GM04503 (cell line): ENCODE data around the gene CLCA2.
A peak's percentile ranks its signal among the peaks of the same experiment; 100 is the strongest.

Experiments
- DNase-seq: peaks from one replicate; pipeline ENCODE4 v3.0.0-alpha.2; 2012; ENCODE audit warnings: low read depth

CLCA2 gene, protein sequence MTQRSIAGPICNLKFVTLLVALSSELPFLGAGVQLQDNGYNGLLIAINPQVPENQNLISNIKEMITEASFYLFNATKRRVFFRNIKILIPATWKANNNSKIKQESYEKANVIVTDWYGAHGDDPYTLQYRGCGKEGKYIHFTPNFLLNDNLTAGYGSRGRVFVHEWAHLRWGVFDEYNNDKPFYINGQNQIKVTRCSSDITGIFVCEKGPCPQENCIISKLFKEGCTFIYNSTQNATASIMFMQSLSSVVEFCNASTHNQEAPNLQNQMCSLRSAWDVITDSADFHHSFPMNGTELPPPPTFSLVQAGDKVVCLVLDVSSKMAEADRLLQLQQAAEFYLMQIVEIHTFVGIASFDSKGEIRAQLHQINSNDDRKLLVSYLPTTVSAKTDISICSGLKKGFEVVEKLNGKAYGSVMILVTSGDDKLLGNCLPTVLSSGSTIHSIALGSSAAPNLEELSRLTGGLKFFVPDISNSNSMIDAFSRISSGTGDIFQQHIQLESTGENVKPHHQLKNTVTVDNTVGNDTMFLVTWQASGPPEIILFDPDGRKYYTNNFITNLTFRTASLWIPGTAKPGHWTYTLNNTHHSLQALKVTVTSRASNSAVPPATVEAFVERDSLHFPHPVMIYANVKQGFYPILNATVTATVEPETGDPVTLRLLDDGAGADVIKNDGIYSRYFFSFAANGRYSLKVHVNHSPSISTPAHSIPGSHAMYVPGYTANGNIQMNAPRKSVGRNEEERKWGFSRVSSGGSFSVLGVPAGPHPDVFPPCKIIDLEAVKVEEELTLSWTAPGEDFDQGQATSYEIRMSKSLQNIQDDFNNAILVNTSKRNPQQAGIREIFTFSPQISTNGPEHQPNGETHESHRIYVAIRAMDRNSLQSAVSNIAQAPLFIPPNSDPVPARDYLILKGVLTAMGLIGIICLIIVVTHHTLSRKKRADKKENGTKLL

GRCh38 chr1:86423873-86424272, at the start of gene CLCA2:
TSS of gene CLCA2 (plus strand) at chr1:86424171. CDS start at chr1:86424248, 77 bp downstream.
- no peak for DNase-seq

GRCh38 chr1:86375688-86376087, 48.3 kb upstream of the CLCA2 start:
- no peak for DNase-seq

DNA sequence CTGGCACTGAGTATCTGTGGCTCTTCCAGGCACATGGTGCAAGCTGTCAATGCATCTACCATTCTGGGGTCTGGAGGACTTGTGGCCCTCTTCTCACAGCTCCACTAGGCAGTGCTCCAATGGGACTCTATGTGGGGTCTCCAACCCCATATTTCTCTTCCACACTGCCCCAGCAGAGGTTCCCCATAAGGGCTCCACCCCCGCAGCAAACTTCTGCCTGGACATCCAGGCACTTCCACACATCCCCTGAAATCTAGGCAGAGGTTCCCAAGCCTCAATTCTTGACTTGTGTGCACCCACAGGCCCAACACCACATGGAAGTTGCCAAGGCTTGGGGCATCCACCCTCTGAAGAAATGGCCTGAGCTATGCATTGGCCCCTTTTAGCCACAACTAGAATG, 46.6 kb upstream of the CLCA2 start:
- no peak for DNase-seq

DNA sequence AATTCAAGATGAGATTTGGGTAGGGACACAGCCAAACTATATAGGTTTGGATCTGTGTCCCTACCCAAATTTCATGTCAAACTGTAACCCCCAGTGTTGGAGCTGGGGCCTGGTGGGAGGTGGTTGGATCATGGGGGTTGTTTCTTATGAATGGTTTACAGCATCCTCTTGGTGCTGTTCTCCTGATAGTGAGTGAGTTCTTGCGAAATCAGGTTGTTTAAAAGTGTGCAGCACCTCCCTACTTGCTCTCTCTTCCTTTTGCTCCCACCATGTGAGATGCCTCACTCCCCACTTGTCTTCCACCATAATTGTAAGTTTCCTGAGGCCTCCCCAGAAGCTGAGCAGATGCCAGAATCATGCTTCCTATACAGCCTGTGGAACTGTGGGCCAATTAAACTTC, 45.2 kb upstream of the CLCA2 start:
- no peak for DNase-seq

DNA sequence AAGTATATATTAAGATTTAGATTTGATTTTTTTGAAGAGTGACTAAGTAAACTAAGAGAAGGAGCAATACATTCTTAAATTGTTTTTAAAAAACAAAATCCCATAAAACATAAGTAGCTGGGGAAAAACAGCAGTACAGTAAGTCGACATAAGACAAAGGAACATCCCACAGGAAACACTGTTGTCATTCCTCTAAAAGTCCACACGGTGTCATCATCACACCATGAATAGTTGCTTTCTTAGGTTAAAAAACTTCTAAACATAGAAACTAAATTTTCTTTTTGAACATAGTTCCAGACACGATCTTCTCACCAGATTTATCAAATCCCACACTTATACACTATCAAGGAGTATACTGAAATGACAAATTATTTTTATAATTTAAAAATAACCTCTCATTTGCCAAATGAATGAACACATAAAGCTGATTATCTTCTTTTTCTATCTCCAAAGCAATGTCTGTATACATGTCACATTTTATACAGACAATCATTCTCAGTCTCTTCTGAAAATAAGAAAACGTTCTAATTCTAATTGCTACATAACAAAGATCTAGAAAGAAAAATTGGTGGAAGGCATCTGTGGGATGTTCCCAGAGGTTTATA, 43.6 kb upstream of the CLCA2 start:
- DNase-seq = no peak

DNA sequence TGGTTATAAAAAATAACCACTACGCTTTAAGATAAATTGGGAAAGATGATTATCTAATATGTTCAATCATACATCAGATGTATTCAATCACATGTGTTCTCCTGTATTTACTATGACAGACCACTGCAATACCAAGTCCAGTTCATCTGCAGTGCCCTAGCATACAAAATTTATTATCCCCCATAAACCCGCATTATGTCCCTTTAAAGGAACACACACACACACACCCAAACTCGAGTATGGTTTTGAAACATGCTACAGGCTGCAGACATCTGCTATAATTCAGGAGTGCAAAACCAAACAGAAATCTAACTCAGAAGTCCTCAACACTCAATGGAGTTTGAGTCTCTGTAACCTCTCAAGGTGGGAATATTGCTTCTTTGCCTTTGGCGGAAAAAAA, 42.7 kb upstream of the CLCA2 start:
- DNase-seq = no peak

- no peak for DNase-seq
Observed at GRCh38 chr1:86382878-86383277, 41.1 kb upstream of the CLCA2 start.

- DNase-seq = no peak
Observed at GRCh38 chr1:86387916-86388627, 35.9 kb upstream of the CLCA2 start.

- no peak for DNase-seq
Observed at GRCh38 chr1:86388777-86389176, 35.2 kb upstream of the CLCA2 start.

DNA sequence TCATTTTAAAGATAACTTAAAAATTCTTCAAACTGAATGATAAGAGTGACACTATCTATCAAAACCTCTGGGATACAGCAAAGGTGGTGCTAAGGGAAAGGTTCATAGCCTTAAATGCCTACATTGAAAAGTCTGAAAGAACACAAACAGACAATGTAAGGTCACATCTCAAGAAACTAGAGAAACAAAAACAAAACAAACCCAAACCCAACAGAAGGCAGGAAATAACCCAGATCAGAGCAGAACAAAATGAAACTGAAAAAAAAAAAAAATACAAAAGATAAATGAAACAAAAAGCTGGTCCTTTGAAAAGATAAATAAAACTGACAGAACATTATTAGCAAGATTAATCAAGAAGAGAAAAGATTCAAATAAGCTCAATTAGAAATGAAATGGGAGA, 34.7 kb upstream of the CLCA2 start:
- DNase-seq = no peak

DNA sequence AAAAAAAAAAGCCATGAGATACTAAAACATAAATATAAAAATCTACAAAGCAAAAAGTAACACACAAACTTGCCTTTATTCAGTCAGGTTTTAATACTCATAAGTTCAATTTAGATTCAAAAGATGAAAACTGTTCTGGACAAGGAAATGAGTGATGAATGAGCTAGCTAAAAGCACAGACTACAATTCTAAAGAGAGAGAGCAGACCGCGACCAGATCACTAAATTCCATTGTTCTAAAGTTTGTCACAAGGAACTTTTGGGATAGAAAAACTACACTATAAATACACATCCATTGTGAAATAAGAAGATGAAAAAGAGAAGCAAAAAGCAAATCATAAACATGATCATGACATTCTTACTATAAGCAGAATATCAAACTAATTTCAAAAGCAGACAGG, 29.6 kb upstream of the CLCA2 start:
- DNase-seq = no peak

DNA sequence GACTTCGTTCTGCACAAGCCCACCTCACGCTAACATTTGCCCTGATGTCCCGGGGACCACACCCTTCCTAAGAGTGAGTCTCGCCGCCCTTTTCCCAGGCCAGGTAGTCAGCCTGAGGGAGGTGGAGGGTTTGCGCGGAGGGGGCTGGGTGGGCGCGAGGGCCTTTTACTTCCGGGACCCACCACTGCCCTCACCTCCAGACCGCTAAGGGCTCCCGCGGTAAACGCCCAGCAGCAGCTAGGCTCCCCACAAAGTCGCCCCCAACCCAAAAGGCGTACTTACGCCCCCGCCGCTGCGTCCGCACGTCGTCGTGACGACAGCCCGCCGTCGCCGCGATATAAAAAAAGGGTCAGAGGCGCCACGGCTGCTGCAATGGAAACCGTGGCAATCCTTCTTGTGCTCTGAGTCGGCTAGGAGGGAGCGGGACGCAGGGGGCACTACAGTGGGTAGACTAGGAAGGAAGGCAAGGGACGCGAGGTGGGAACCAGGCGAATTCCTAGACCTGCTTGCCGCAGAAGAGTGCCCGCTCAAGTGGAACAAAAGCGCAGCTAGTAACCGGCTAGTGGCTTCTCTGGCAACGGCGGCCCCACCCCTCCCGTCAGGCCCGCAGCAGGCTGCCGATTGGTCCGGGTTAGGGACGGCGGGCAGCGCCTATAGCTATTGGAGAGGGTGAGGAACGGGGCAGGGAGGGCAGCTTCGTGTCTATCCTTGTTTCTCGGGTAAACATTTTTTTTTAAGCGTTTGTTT, 28.0 kb upstream of the CLCA2 start, which contains the start of gene ODF2L:
ODF2L (minus strand) TSS at position 573 of the 747 bp plus-strand sequence. CDS start 9,296 bp downstream, outside the sequence.
- peak; percentile 50 for DNase-seq

DNA sequence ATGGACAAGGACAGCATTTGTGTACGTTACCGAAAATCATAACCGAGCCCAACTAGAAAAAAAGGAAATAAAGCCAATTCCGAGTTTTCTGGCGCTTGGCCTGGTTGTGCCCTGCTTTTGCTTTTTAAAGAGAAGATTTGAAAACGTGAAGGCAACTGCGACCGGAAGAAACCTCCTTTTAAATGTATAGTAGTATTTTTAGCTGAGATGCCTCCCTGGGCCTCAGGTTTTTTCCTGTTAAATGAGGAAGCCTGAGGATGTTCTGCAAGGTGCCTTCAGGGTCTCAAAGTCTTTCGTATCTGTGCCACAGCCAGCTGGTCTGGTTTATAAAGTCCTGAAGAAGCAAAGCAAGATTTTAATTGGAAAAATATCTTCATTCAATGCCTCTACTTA, 27.5 kb upstream of the CLCA2 start:
- no peak for DNase-seq

DNA sequence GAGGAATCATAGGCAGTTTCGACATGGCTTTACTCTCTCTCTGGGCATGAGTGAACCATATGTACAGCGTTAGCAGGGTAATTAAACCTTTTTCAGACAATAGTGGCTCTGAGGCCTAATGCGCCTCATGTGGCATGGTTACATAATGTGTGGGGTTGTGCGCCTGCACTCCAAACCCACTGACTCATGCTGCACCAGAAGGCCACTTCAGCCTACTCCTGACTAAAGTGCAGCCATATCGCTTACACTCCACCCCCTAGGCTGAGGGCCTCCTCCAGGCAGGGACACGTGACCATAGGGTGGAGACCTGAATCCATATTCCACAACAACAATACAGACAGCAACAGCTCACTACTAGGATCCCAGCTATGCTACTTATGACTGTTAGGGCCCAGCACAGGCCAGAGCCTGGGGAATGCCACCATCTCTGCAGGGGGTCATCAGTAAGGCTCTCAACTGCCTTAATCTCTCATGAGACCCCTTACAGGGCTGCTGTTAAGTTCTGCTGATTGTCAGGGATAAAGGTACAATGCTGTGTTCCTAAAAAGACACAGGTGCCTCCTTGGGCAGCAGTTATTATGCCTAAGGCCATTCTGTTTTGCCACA, 14.5 kb upstream of the CLCA2 start:
- DNase-seq = no peak

- DNase-seq = no peak
Observed at GRCh38 chr1:86410879-86411278, 13.1 kb upstream of the CLCA2 start.

DNA sequence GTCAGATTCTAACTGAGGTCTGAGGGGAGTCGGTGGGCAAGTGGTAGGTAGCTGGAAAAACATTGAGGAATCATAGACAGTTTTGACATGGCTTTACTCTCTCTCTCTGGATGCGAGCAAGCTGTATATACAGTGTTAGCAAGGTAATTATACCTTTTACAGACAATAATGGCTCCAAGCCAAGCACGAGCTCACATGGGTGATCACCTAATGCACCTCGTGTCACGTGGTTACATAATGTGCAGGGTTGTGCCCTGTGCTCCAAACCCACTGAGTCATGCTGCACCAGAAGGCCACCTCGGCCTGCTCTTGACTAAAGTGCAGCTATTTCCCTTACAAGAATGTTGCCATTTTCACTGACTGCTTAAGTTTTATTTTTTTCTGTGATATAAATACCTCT, 7.6 kb upstream of the CLCA2 start:
- no peak for DNase-seq

DNA sequence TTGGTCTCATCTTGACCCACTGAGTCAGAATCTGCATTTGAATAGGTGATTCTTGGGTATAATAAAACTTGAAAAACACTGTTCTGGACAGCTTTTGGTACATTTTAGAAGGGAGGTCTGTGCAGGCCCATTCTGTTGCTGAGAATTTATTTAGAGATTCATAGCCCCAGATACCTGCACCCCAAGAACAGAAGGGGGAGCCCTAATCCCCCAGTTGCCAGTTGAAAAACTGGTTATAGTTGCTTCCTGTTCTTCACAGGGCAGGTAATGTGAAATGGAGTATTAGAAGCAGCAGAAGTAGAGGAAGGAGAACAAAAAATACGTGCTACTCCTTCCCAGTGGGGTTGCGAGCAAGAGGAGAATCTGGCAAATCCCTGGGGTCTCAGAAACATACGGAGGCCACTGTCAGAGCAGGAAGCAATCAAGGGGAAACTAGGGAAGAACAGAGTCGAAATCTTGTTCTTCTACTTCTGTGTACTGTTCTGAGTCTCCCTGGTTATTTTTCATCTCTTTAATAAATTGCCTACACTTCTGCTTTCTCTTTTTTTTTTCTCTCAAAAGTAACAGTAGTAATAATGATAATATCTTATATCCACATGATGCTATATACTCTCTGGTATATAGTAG, 4.6 kb upstream of the CLCA2 start:
- no peak for DNase-seq

DNA sequence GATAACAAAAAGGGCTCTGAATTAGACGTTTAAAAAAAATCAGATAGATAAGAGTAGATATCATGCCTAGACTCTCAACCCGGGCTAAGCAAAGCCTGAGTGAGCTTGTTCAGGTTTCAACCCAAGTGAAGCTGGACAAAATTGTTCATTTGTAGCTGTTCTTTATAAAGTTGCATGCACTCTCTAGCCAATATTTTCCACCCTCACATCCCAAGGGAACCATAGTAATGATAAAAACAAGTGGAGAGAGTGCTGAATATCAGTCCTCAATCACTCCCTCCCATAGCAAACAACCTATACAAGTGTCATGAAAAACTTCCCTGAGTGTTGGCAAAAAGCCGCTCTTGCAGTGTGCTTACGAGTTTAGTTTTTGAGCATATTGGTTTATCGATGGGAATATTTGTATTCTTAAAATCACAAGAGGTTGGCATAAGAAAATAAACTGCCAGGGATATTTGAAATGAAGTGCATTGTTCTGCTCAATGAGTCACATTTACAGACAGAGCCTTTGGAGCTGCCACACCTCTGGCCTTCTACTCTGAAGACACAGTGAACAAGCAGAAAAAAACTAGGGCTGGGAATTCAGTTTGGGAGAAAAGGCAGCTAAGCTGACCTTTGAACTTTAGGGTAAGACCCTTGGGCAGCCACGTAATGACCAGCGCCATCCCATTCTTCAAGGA, 2.2 kb upstream of the CLCA2 start:
- no peak for DNase-seq

GRCh38 chr1:86423473-86423872, 498 bp upstream of the CLCA2 start:
- no peak for DNase-seq
